ENCODE results near the gene SNIP1. TPM values are rescaled to one million over a fixed set of nuclear protein-coding genes. Genes with fewer than 3 reads are reported as not detected.
"Not testable (repeated sequence)": the region's sequence is repeated elsewhere in the genome, so short reads cannot be mapped to it uniquely, and the experiment has no call there.

Gene SNIP1
- total RNA-seq, 1 experiment from 2014 or later: 21.0 TPM

GRCh38 chr1:37561133-37562132 is 7.3 kb upstream of the SNIP1 start:
- H3K9me3 Mint-ChIP-seq (ENCODE audit: low read depth, unreplicated experiment): no peaks in the 10 kb centered on the region
- CTCF ChIA-PET: no interaction called here
- H3K27me3 Mint-ChIP-seq (ENCODE audit: unreplicated experiment): no peaks in the 10 kb centered on the region
- peak; percentile 28 for DNase-seq
- TF ChIP-seq, protein P1, sequence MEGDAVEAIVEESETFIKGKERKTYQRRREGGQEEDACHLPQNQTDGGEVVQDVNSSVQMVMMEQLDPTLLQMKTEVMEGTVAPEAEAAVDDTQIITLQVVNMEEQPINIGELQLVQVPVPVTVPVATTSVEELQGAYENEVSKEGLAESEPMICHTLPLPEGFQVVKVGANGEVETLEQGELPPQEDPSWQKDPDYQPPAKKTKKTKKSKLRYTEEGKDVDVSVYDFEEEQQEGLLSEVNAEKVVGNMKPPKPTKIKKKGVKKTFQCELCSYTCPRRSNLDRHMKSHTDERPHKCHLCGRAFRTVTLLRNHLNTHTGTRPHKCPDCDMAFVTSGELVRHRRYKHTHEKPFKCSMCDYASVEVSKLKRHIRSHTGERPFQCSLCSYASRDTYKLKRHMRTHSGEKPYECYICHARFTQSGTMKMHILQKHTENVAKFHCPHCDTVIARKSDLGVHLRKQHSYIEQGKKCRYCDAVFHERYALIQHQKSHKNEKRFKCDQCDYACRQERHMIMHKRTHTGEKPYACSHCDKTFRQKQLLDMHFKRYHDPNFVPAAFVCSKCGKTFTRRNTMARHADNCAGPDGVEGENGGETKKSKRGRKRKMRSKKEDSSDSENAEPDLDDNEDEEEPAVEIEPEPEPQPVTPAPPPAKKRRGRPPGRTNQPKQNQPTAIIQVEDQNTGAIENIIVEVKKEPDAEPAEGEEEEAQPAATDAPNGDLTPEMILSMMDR (IDR thresholded peaks at IDR 0.05; ENCODE audit: unreplicated experiment): peak; percentile 62
- no peaks in the 10 kb centered on the region for H3K4me1 Mint-ChIP-seq (ENCODE audit: low read depth, unreplicated experiment)
- intact Hi-C loops (cut with micrococcal nuclease; ENCODE audit: unreplicated experiment): no loop called here
- TSS peak; percentile 13 for BruUV-seq (replicated peaks)
- H3K27ac Mint-ChIP-seq (ENCODE audit: unreplicated experiment): no peak overlapping the region
- peaks cover 17% of the 10 kb centered on the region for H3K36me3 Mint-ChIP-seq (ENCODE audit: insufficient read depth, unreplicated experiment)
- H3K4me3 Mint-ChIP-seq (ENCODE audit: low read depth, unreplicated experiment): no peak overlapping the region

DNA sequence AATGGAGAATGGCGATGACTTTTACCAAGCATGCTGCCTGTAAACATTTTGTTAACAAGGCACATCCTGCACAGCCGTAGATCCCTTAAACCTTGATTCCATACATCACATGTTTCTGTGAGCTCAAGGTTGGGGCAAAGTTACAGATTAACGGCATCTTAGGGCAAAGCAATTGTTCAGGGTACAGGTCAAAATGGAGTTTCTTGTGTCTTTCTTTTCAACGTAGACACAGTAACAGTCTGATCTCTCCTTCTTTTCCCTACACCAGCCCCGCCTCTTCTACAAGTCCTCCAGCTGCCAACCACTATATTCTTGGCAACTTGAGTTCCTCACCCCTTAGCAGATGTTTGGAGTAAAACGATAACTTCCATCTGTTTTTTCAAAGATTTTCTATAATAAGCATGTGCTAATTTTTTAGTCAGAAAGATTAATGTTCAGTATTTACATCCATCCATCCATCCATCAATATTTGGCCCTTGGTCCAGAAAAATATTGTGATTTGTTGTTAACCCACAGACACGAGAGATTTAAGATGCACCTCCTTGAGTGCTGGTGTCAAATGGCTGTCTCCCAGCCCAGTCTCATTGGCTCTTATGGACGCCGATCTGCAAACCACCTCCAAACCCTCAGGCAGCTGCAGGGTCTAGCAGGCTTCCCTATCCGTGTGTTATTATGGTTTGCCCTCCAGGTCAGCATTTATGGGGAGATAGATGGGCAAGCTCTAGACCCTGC is 6.5 kb upstream of the SNIP1 start:
- BruUV-seq (replicated peaks): no TSS peak
- Mint-ChIP-seq H3K27ac (ENCODE audit: unreplicated experiment) (no peak overlapping the region), H3K27me3 (ENCODE audit: unreplicated experiment) (no peaks in the 10 kb centered on the region), H3K4me1 (ENCODE audit: low read depth, unreplicated experiment) (no peaks in the 10 kb centered on the region), H3K4me3 (ENCODE audit: low read depth, unreplicated experiment) (no peak overlapping the region), H3K9me3 (ENCODE audit: low read depth, unreplicated experiment) (no peaks in the 10 kb centered on the region), H3K36me3 (ENCODE audit: insufficient read depth, unreplicated experiment) (peaks cover 16% of the 10 kb centered on the region)
- CTCF ChIA-PET: no interaction called here
- no peak for DNase-seq
- intact Hi-C loops (cut with micrococcal nuclease; ENCODE audit: unreplicated experiment): no loop called here
- TF ChIP-seq, protein P1 (IDR thresholded peaks at IDR 0.05; ENCODE audit: unreplicated experiment): no peak

GRCh38 chr1:37559957-37560379 is 5.9 kb upstream of the SNIP1 start:
- DNase-seq; H3K4me3 Mint-ChIP-seq (ENCODE audit: low read depth, unreplicated experiment); CTCF ChIA-PET; H3K9me3 Mint-ChIP-seq (ENCODE audit: low read depth, unreplicated experiment); intact Hi-C loops (cut with micrococcal nuclease; ENCODE audit: unreplicated experiment); H3K27me3 Mint-ChIP-seq (ENCODE audit: unreplicated experiment); H3K27ac Mint-ChIP-seq (ENCODE audit: unreplicated experiment); H3K4me1 Mint-ChIP-seq (ENCODE audit: low read depth, unreplicated experiment); BruUV-seq (replicated peaks): not testable (repeated sequence)
- peaks cover 12% of the 10 kb centered on the region for H3K36me3 Mint-ChIP-seq (ENCODE audit: insufficient read depth, unreplicated experiment)

GRCh38 chr1:37559080-37559479 is 5.0 kb upstream of the SNIP1 start:
- Mint-ChIP-seq H3K36me3 (ENCODE audit: insufficient read depth, unreplicated experiment) (peaks cover 11% of the 10 kb centered on the region), H3K27me3 (ENCODE audit: unreplicated experiment) (no peaks in the 10 kb centered on the region), H3K9me3 (ENCODE audit: low read depth, unreplicated experiment) (no peaks in the 10 kb centered on the region), H3K4me3 (ENCODE audit: low read depth, unreplicated experiment) (no peak overlapping the region), H3K27ac (ENCODE audit: unreplicated experiment) (no peak overlapping the region), H3K4me1 (ENCODE audit: low read depth, unreplicated experiment) (no peaks in the 10 kb centered on the region)
- BruUV-seq (replicated peaks): no TSS peak
- intact Hi-C loops (cut with micrococcal nuclease; ENCODE audit: unreplicated experiment): no loop called here
- TF ChIP-seq, protein P1 (IDR thresholded peaks at IDR 0.05; ENCODE audit: unreplicated experiment): no peak
- CTCF ChIA-PET: interaction anchor here (0.6 kb wide), 1 partner anchor 40 kb away, joined by 5 read pairs; no protein-coding TSS in a partner anchor
- DNase-seq: no peak

Data from Calu3 (cell line).